BE2C (cell line): ENCODE measurements around the gene KIR2DL3. TPM values are rescaled to one million over a fixed set of nuclear protein-coding genes. Genes with fewer than 3 reads are reported as not detected.
"Not testable (repeated sequence)": the region's sequence is repeated elsewhere in the genome, so short reads cannot be mapped to it uniquely, and the experiment has no call there.

ENCODE experiments used
- DNase-seq: peaks from one replicate; pipeline ENCODE4 v3.0.0-alpha.2; 2020
- H3K27me3 ChIP-seq: fragments of 250-450 bp; sonication (Bioruptor Pico); 2 replicates; pipeline ENCODE4 v1.5.1; 2020; ENCODE audit warnings: mild to moderate bottlenecking
- H3K36me3 ChIP-seq: fragments of 250-450 bp; sonication (Bioruptor Pico); 2 replicates; pipeline ENCODE4 v1.5.1; 2020; ENCODE audit warnings: mild to moderate bottlenecking
- H3K4me1 ChIP-seq: fragments of 250-450 bp; sonication (Bioruptor Pico); 2 replicates; pipeline ENCODE4 v1.5.1; 2020
- H3K4me3 ChIP-seq: 2 replicates; pipeline ENCODE4 v1.5.1; 2011; ENCODE audit warnings: low read depth, low read length
- H3K9me3 ChIP-seq: fragments of 250-450 bp; sonication (Bioruptor Pico); 2 replicates; pipeline ENCODE4 v1.5.1; 2020
- CTCF ChIP-seq: IDR thresholded peaks from 2 replicates; pipeline ENCODE4 v1.5.1; 2012; ENCODE audit warnings: mild to moderate bottlenecking, low read depth, low read length
- polyA plus RNA-seq: library from polyadenylated mRNA; unstranded; fragments of >200 nt; gene quantifications from one replicate; pipeline ENCODE4 v1.2.1, GENCODE V29; 2012; ENCODE audit warnings: low read depth, missing spikeins; ENCODE audit not compliant: insufficient read length, insufficient read depth

The KIR2DL3 gene
- polyA plus RNA-seq: not detected

DNA sequence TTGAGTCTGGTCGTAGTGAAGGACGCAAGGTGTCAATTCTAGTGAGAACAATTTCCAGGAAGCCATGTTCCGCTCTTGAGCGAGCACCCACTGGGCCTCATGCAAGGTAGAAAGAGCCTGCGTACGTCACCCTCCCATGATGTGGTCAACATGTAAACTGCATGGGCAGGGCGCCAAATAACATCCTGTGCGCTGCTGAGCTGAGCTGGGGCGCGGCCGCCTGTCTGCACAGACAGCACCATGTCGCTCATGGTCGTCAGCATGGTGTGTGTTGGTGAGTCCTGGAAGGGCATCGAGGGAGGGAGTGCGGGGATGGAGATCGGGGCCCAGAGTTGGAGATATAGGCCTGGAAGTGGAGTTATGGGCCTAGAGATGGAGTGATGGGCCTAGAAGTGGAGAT lies at the start of gene KIR2DL3:
TSS of gene KIR2DL3 (plus strand) at position 208 of the 400 bp plus-strand sequence. CDS start at position 241, 33 bp downstream.
- not testable (repeated sequence) for H3K4me3 ChIP-seq, H3K4me1 ChIP-seq, H3K27me3 ChIP-seq, DNase-seq, H3K36me3 ChIP-seq, H3K9me3 ChIP-seq

GRCh38 chr19:54691582-54692297 lies 46.6 kb upstream of the KIR2DL3 start:
- H3K9me3 ChIP-seq: no peaks in the 10 kb centered on the region
- H3K4me3 ChIP-seq: no peak overlapping the region
- H3K36me3 ChIP-seq: no peaks in the 10 kb centered on the region
- no peak for DNase-seq
- TF ChIP-seq CTCF: no peak
- H3K27me3 ChIP-seq: peaks cover 6% of the 10 kb centered on the region; the same call in 1 of the 2 replicates
- no peaks in the 10 kb centered on the region for H3K4me1 ChIP-seq

- H3K9me3 ChIP-seq: no peaks in the 10 kb centered on the region
- no peak overlapping the region for H3K4me3 ChIP-seq
- H3K4me1 ChIP-seq: no peaks in the 10 kb centered on the region
- peaks cover 6% of the 10 kb centered on the region; the same call in 1 of the 2 replicates for H3K27me3 ChIP-seq
- no peaks in the 10 kb centered on the region for H3K36me3 ChIP-seq
- no peak for TF ChIP-seq CTCF
- no peak for DNase-seq
Measured at GRCh38 chr19:54692298-54692615, 46.1 kb upstream of the KIR2DL3 start.

GRCh38 chr19:54694648-54695047 lies 43.7 kb upstream of the KIR2DL3 start:
- H3K9me3 ChIP-seq: no peaks in the 10 kb centered on the region
- no peak for DNase-seq
- no peaks in the 10 kb centered on the region for H3K36me3 ChIP-seq
- no peak for TF ChIP-seq CTCF
- H3K4me1 ChIP-seq: no peaks in the 10 kb centered on the region
- H3K4me3 ChIP-seq: no peak overlapping the region
- H3K27me3 ChIP-seq: no peaks in the 10 kb centered on the region

DNA sequence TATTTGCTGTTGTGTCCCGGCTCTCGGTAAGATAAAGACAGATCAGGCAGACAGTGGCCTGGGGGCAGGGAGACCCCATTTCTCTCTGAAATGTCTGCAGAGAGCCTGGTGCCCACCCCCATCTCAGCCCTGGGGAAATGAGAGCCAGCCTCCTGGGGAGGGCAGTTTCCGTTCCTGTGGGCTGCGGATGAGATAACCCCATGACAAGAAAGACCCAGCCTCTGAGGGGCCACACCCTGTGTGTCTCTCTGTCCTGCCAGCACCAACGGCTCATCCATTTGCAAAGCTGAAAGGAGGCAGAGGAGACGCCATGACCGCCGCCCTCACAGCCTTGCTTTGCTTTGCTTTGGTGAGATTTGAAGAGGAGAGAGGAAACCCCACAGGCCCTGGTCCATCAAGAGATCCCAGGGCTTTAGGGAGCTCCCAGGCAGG lies 42.2 kb upstream of the KIR2DL3 start:
- no peaks in the 10 kb centered on the region for H3K36me3 ChIP-seq
- no peak for DNase-seq
- no peaks in the 10 kb centered on the region for H3K9me3 ChIP-seq
- H3K4me1 ChIP-seq: no peaks in the 10 kb centered on the region
- TF ChIP-seq CTCF: no peak
- H3K4me3 ChIP-seq: no peak overlapping the region
- H3K27me3 ChIP-seq: no peaks in the 10 kb centered on the region

GRCh38 chr19:54696766-54697165 lies 41.5 kb upstream of the KIR2DL3 start:
- H3K36me3 ChIP-seq: no peaks in the 10 kb centered on the region
- no peak for DNase-seq
- no peaks in the 10 kb centered on the region for H3K9me3 ChIP-seq
- TF ChIP-seq CTCF: no peak
- H3K4me1 ChIP-seq: no peaks in the 10 kb centered on the region
- no peak overlapping the region for H3K4me3 ChIP-seq
- H3K27me3 ChIP-seq: no peaks in the 10 kb centered on the region

- not testable (repeated sequence) for H3K9me3 ChIP-seq, DNase-seq, H3K4me1 ChIP-seq
Measured at GRCh38 chr19:54697716-54698115, 40.6 kb upstream of the KIR2DL3 start.

More at GRCh38 chr19:54697716-54698115, 40.6 kb upstream of the KIR2DL3 start:
- H3K4me3 ChIP-seq, H3K36me3 ChIP-seq, H3K27me3 ChIP-seq: not testable (repeated sequence)
